Head of caudate nucleus (tissue), 42 donors: ENCODE data around the gene SIN3A.
A peak's percentile ranks its signal among the peaks of the same experiment; 100 is the strongest.
"Not testable (repeated sequence)": the region's sequence is repeated elsewhere in the genome, so short reads cannot be mapped to it uniquely, and the experiment has no call there.

Experiments
- DNase-seq, 42 donors: peaks; one replicate each; pipeline versions ENCODE4 v3.0.0 to v3.0.0-alpha.2; 2020 to 2021; ENCODE audit warnings: mixed read lengths in 7 of 42
- intact Hi-C: fragments of 100-400 bp; cut with DNase I; formaldehyde crosslinking; loops from one replicate; pipeline ENCODE4 v1.15.0; 2022

The SIN3A gene

GRCh38 chr15:75349851-75350588 is 101.5 kb downstream of the SIN3A start:
- intact Hi-C loops, result no loop called here
- DNase-seq, result peak in 3 of 42 donors; percentile 6 to 26 (median 18)

DNA sequence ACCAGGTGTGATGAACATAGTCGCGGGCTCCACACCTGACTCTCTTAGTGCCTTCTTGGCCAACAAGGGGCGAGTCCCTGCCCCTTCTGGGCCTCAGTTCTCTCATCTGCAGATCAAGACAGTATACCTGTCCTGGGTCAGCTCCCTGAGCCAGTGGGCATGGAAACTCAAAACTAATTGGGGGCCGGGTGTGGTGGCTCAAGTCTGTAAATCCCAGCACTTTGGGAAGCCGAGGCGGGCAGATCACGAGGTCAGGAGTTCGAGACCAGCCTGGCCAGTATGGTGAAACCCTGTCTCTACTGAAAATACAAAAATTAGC is 102.2 kb downstream of the SIN3A start:
- DNase-seq, intact Hi-C loops: not testable (repeated sequence)

- intact Hi-C loops, result no loop called here
Observed at GRCh38 chr15:75348562-75349350, 102.7 kb downstream of the SIN3A start.

GRCh38 chr15:75348034-75348561 is 103.4 kb downstream of the SIN3A start:
- DNase-seq, result peak in 2 of 42 donors; percentile 5 to 28
- intact Hi-C loops, result no loop called here

More at GRCh38 chr15:75348562-75349350, 102.7 kb downstream of the SIN3A start:
- DNase-seq, result peak in 10 of 42 donors; percentile 12 to 46 (median 25)

DNA sequence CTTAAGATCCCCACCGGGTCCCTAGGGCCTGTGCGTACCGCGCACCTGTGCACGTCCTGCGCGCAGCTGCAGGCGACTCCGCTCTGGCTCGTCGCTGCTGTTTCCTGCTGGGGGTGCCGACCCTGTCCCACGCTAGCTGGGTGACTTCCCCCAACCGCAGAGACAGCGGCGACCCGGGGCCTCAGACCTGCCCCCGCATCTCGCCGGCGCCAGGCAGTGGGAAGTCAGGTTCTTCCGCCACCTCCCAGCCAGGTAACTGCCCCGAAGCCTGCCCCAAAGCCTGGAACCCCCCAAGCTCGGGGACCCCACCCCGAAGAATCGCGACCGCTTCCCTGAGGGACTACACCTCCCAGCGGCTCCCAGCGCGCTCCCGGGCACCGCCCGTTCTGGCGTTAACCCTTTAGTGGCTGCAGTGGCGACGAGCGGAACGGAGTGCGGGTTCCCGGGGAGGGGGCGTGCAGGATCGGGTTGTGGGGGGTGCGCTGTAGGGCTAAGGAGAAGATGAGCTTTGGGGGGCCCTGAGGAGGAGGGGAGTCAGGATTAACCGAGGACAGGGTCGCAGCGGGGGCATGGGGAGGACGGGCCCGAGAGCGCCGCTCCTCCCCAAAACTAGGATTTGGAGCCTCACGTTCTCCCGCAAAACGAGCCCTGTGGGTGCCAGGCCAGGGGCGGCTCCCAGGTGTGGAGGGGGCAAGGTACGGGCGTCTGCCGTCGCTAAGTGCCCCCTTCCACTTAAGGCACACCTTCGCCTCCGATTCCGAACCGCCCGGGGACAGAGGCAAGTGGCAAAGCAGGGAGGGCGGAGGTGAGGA is 104.1 kb downstream of the SIN3A start:
- peak; percentile 51 to 94 (median 86) for DNase-seq
- intact Hi-C loops, result no loop called here

GRCh38 chr15:75346796-75347221 is 104.7 kb downstream of the SIN3A start, which contains the start of gene NEIL1:
Gene NEIL1, plus strand, starts transcription at chr15:75347039. Its CDS starts 1,867 bp downstream, at chr15:75348906.
- intact Hi-C loops, result no loop called here
- DNase-seq, result peak in 6 of 42 donors; percentile 14 to 43 (median 22)

DNA sequence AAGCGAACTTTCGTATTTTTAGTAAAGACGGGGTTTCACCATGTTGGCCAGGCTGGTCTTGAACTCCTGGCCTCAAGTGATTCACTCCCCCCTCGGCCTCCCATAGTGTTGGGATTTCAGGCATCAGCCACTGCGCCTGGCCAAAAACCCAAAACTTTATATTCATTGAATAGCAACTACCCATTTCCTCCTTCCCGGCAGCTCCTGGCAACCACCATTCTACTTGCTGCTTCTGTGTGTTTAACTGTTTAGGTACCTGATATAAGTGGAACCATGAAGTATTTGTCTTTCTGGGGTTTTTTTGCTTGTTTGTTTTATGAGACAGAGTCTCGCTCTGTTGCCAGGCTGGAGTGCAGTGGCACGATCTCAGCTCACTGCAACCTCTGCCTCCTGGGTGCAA is 107.5 kb downstream of the SIN3A start:
- peak in 11 of 42 donors; percentile 23 to 78 (median 35) for DNase-seq
- intact Hi-C loops, result not testable (repeated sequence)

DNA sequence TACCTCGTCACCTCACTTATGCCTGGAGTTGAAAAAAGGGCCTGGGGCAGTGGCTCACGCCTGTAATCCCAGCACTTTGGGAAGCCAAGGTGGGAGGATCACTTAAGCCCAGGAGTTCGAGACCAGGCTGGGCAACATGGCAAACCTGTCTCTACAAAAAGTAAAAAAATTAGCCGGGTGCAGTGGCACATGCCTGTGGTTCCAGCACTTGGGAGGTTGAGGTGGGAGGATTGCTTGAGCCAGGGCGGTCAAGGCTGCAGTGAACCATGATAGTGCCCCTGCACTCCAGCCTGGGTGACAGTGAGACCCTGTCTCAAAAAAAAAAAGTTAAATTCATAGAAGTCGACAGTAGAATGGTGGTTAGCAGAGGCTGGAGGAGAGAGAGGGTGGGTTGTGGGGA is 109.3 kb downstream of the SIN3A start:
- no peak for DNase-seq
- intact Hi-C loops, result no loop called here

DNA sequence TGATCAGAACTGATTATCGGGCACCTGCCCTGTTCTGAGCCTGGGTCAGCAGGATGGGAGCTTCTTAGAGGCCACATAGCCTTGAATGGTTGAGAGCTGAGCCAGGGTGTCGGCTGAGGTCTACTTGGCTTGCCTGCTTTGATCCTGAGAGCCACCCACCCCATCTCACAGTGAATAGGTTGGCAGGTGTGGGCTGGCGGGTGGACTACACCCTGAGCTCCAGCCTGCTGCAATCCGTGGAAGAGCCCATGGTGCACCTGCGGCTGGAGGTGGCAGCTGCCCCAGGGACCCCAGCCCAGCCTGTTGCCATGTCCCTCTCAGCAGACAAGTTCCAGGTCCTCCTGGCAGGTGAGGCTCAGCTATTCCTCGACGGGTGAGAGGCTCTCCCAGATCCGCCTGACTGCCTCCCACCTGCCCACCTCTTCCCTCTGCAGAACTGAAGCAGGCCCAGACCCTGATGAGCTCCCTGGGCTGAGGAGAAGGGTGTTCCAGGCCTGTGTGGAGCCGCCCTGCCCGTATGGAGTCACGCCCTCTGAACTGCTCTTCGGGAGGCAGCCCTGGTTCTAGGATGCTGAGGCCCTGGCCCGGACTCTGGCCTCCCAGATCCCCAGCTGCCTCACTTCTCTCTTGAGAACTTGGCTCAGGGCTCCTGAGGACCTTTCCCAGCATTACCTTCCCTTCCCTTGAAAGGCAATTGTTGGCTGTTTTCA is 111.8 kb downstream of the SIN3A start:
- intact Hi-C loops, result no loop called here
- no peak for DNase-seq

DNA sequence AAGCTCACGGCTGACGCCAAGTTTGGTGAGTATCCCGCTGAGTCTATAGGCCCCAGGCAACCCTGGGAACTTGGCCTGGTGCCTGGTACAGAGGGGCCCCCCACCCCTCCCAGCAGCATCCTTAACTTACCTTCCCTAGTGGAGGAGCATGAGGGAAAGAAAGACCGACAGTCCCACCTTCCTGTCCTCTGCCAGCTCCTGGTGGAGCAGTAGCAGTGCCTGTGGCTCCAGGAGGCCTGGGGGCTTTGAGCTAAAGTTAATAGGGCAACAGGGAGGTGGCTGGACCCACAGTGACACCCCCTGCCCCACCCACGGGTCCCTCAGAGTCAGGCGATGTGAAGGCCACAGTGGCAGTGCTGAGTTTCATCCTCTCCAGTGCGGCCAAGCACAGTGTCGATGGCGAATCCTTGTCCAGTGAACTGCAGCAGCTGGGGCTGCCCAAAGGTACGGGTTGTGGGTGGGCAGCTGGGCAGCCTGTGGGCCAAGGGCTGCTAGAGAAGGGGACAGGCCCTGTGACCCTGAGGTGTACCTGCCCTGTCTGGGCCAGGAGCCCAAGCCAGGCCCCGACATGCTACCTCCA is 112.7 kb downstream of the SIN3A start:
- DNase-seq, result no peak
- intact Hi-C loops, result no loop called here

DNA sequence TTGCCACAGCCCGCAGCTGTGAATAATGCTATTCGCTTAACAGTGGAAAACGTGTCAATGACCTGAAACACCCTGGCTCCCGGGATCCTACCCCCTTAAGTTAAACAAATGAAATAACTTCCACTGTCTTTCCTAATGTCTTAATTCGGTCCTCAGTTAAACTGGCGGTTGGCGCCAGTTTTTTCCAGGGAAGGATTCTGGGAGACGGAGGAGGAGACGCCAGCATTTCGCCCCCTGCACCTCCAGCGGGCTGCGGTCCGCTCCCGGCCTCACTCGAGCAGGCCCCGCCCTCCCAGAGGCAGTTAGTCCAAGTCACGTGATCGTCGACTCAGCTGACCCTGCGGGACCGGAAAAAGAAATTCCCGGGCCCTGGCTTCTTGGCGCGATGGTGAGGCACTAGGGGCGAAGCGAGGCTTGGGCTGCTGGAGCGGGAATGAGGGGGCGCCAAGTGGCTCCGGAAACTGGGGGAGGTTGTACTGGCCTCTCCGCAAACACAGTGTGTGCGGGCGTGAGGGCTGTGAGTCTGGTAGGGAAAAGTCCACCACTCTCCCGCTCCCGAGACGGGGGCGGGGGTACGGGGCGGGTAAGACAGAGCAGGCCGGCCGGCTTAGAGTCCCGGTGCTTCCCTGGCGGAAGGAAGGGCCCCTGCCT is 115.7 kb downstream of the SIN3A start, which contains the start of gene COMMD4:
COMMD4 (plus strand) TSS at position 359 of the 651 bp plus-strand sequence; CDS start at position 386, 27 bp downstream.
- intact Hi-C loops, result no loop called here
- peak; percentile 92 to 99 (median 96) for DNase-seq

DNA sequence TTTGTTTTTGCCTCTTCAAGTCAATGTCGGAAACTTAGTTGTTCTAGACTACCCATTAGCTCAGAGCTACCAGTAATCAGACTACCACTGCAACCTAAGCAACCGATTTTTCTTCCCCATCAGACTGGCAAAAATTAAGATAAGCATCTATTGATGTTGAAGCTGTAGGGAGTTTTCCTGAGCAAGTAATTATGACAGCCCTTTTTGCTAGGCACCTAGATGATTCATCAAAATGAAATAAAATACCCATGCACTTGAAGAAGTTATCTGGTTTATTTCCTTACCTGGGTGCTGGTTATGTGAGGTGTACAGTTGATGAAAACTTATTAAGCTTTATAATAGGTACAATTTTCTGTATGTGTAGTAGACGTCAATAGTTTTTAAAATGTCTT is 116.2 kb downstream of the SIN3A start:
- intact Hi-C loops, result no loop called here
- DNase-seq, result no peak

DNA sequence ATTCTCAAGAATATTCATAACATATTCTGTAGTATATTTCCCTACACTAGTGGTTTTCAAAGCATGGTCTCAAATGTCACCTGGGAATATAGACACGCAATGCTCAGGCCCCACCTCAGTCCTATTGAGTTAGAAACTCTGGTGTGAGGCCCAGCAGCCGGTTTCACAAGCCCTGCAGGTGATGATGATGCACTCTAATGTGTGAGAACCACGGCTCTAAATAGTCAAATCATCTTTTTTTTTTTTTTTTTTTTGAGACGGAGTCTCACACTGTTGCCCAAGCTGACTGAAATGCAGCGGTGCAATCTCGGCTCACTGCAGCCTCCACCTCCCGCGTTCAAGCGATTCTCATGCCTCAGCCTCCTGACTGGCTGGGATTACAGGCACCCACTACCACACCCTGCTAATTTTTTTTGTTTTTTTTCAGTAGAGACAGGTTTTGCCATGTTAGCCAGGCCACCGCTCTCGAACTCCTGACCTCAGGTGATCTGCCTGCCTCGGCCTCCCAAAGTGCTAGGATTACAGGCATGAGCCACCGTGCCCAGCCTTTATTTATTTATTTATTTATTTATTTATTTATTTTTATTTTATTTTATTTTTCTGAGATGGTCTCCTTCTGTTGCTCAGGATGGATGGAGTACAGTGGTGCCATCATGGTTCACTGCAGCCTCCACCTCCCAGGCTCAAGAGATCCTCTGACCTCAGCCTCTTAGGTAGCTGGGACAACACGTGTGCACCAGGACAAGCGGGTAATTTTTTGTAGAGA is 117.7 kb downstream of the SIN3A start:
- DNase-seq, intact Hi-C loops: not testable (repeated sequence)

DNA sequence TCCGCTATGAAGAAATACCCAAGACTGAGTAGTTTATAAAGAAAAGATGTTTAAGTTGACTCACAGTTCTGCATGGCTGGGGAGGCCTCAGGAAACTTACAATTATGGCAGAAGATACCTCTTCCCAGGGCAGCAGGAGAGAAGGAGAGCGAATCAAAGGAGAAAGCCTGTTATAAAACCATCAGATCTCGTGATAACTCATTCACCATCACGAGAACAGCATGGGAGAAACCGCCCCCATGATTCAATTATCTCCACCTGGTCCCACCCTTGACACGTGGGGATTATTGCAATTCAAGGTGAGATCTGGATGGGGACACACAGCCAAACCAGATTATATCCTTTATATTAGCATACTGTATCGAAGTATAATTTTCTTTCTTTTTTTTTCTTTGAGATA is 119.4 kb downstream of the SIN3A start:
- intact Hi-C loops, DNase-seq: not testable (repeated sequence)

- DNase-seq, result no peak
- intact Hi-C loops, result no loop called here
Observed at GRCh38 chr15:75329571-75329970, 121.9 kb downstream of the SIN3A start.

DNA sequence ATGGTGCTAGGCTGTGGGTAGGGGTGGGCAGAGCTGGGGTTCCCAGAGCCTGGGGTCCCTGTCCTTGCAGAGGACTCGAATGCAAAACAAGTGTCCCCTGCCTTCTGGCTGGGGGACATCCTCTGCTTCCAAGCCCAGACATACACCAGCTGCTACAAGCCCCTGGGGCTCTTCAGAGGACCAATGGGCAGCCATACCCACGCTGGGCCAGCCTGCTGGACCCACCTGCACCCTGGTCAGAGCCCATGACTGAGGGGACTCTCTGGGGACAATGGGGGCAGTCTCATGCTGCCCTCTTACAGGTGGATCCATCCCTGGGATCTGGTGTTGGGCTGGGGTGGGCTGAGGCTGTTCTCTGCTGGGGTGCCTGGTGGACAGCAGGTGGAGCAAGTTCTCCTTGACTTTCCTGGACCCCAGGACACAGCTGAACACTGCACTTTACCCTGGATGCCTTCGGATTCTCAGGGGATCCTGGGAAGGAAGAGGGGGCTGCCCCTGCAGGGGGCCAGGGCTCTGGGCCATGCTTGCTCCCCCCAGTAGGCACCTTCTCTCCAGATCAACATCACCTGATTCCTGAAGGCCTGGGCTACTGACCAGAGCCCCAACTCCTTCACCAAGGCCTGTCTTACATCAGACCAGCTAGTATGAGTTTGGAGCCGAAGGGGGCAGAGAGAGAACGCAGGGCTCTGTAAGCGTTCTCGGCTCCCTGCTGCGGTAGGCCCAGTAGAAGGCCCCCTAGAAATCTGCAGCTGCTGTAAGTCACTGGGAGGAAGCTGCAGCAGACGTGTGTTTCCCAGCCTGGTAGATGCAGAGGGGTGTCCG is 122.8 kb downstream of the SIN3A start:
- intact Hi-C loops, result no loop called here

More for the DNA sequence above, 122.8 kb downstream of the SIN3A start:
- DNase-seq, result no peak
